A549 (cell line): ENCODE results near the gene PPP1R37. TPM values are rescaled to one million over a fixed set of nuclear protein-coding genes. Genes with fewer than 3 reads are reported as not detected.
A peak's percentile ranks its signal among the peaks of the same experiment; 100 is the strongest.

Experiments
- ATAC-seq, 2 experiments: fragments of 200-7000 bp in 1 of 2; fragments of >200 bp in 1 of 2; cut with Nextera tagmentation in 1 of 2; cut with Tn5 transposase in 1 of 2; 3 replicates each; pipeline versions ENCODE4 v1.8.0 to v1.9.1; 2018 to 2020; ENCODE audit warnings: mild to moderate bottlenecking in 1 of 2, moderate library complexity in 1 of 2
- CTCF ChIA-PET: fragments of 300-600 bp; sonication (Branson Sonifier 250); formaldehyde crosslinking; extraction: SDS; loops from one replicate; lab custom pipeline; 2021; ENCODE audit warnings: antibody characterized with exemption, inconsistent platforms; lab: Yijun Ruan, JAX
- POLR2A ChIA-PET: fragments of 350-600 bp; formaldehyde crosslinking; extraction: SDS; loops from one replicate; lab custom pipeline; 2021; ENCODE audit warnings: antibody characterized with exemption, inconsistent platforms; lab: Yijun Ruan, JAX
- DNase-seq, 2 experiments: peaks; one replicate each; pipeline versions ENCODE4 v3.0.0 to v3.0.0-alpha.2; 2011 to 2016; ENCODE audit warnings: low read depth in 1 of 2, low spot score in 1 of 2
- FAIRE-seq: peaks from 2 replicates; lab custom pipeline; 2011; peaks lifted over from hg19 to GRCh38; lab: Jason Lieb, UNC
- H3K27ac ChIP-seq, 2 experiments: fragments of >200 bp; sonication (Bioruptor Twin); formaldehyde crosslinking; 3 replicates each; pipeline ENCODE4 v1.5.1; 2016 to 2017
- H3K4me1 ChIP-seq: fragments of >200 bp; sonication (Bioruptor Twin); formaldehyde crosslinking; 3 replicates; pipeline ENCODE4 v1.6.1; 2016
- H3K4me2 ChIP-seq: fragments of >200 bp; sonication (Bioruptor Twin); formaldehyde crosslinking; 3 replicates; pipeline ENCODE4 v1.6.1; 2016
- H3K4me3 ChIP-seq: fragments of >200 bp; sonication (Bioruptor Twin); formaldehyde crosslinking; 3 replicates; pipeline ENCODE4 v1.5.1; 2016
- H3K9me3 ChIP-seq: fragments of >200 bp; sonication (Bioruptor Twin); formaldehyde crosslinking; 3 replicates; pipeline ENCODE4 v1.6.1; 2016
- BHLHE40 ChIP-seq: IDR thresholded peaks from 2 replicates; pipeline ENCODE4 v1.6.1; 2012; ENCODE audit warnings: low read depth, low read length, inconsistent platforms
- CEBPB ChIP-seq, 2 experiments: fragments of >200 bp in 1 of 2; sonication (Bioruptor Twin) in 1 of 2; formaldehyde crosslinking in 1 of 2; IDR thresholded peaks; 2 replicates each; pipeline ENCODE4 v1.6.1; 2012 to 2016
- CHD4 ChIP-seq: fragments of 200-600 bp; sonication (generic); IDR thresholded peaks from 2 replicates; pipeline ENCODE4 v1.6.1; 2016; ENCODE audit warnings: antibody characterized with exemption, mild to moderate bottlenecking, borderline replicate concordance
- EP300 ChIP-seq, 2 experiments: fragments of >200 bp; sonication (Bioruptor Twin); formaldehyde crosslinking; IDR thresholded peaks; 2 replicates in 1 of 2; 3 replicates in 1 of 2; pipeline ENCODE4 v1.6.1; 2016 to 2017
- FOSB ChIP-seq: fragments of 250-450 bp; sonication (Bioruptor Pico); IDR thresholded peaks from 2 replicates; pipeline ENCODE4 v1.5.0; 2020; ENCODE audit warnings: mild to moderate bottlenecking, moderate library complexity
- FOSL2 ChIP-seq, 2 experiments: fragments of 450-650 bp in 1 of 2; fragments of >200 bp in 1 of 2; sonication (Bioruptor Twin) in 1 of 2; formaldehyde crosslinking; IDR thresholded peaks; 2 replicates each; pipeline versions ENCODE4 v1.5.0 to v1.6.1; 2016 to 2020; ENCODE audit warnings: mild to moderate bottlenecking in 1 of 2, moderate library complexity in 1 of 2
- GATA3 ChIP-seq: IDR thresholded peaks from 2 replicates; pipeline ENCODE4 v1.6.1; 2012; ENCODE audit warnings: borderline replicate concordance
- HOXB5 ChIP-seq: fragments of 250-450 bp; sonication (Bioruptor Pico); IDR thresholded peaks from 2 replicates; pipeline ENCODE4 v1.5.0; 2020; ENCODE audit warnings: mild to moderate bottlenecking, moderate library complexity
- JUN ChIP-seq, 2 experiments: fragments of >200 bp; sonication (Bioruptor Twin); formaldehyde crosslinking; IDR thresholded peaks; 2 replicates in 1 of 2; 3 replicates in 1 of 2; pipeline ENCODE4 v1.6.1; 2016 to 2017
- KDM1A ChIP-seq: fragments of 200-600 bp; sonication (generic); IDR thresholded peaks from 2 replicates; pipeline ENCODE4 v1.6.1; 2016; ENCODE audit warnings: low read depth, mild to moderate bottlenecking
- MAZ ChIP-seq: fragments of 150-350 bp; IDR thresholded peaks from 2 replicates; pipeline ENCODE4 v1.6.1; 2014; ENCODE audit warnings: antibody characterized with exemption, low read depth, low read length, borderline replicate concordance
- MYC ChIP-seq: IDR thresholded peaks from 2 replicates; pipeline ENCODE4 v1.6.1; 2012; ENCODE audit warnings: mild to moderate bottlenecking, inconsistent platforms, low read length, improper control_type of control experiment, borderline replicate concordance
- NFE2L2 ChIP-seq: fragments of 150-350 bp; conservative IDR thresholded peaks from 2 replicates; pipeline ENCODE4 v1.6.1; 2014; ENCODE audit warnings: low read length
- NR3C1 ChIP-seq: fragments of >200 bp; sonication (Bioruptor Twin); formaldehyde crosslinking; IDR thresholded peaks from 3 replicates; pipeline ENCODE4 v1.6.1; 2017
- RAD21 ChIP-seq, 2 experiments: fragments of >200 bp in 1 of 2; sonication (Bioruptor Twin) in 1 of 2; formaldehyde crosslinking in 1 of 2; IDR thresholded peaks in 1 of 2; conservative IDR thresholded peaks in 1 of 2; 2 replicates in 1 of 2; 3 replicates in 1 of 2; pipeline ENCODE4 v1.6.1; 2012 to 2018; ENCODE audit warnings: inconsistent platforms in 1 of 2
- RCOR1 ChIP-seq: fragments of 150-350 bp; IDR thresholded peaks from 2 replicates; pipeline ENCODE4 v1.6.1; 2014; ENCODE audit warnings: antibody characterized with exemption, low read length, low read depth
- RNF2 ChIP-seq: fragments of 200-600 bp; sonication (generic); IDR thresholded peaks from 2 replicates; pipeline ENCODE4 v1.6.1; 2016; ENCODE audit warnings: low read depth, mild to moderate bottlenecking, antibody characterized with exemption, moderate library complexity, borderline replicate concordance
- SMC3 ChIP-seq: fragments of >200 bp; sonication (Bioruptor Twin); formaldehyde crosslinking; IDR thresholded peaks from 3 replicates; pipeline ENCODE4 v1.6.1; 2018; ENCODE audit warnings: inconsistent platforms
- SREBF2 ChIP-seq: fragments of 450-650 bp; IDR thresholded peaks from 2 replicates; pipeline ENCODE4 v1.6.1; 2014; ENCODE audit warnings: mild to moderate bottlenecking, moderate library complexity
- TP53 ChIP-seq: fragments of 250-450 bp; sonication (Bioruptor Pico); IDR thresholded peaks from 2 replicates; pipeline ENCODE4 v1.5.0; 2021; ENCODE audit warnings: mild to moderate bottlenecking, moderate library complexity
- ZC3H11A ChIP-seq: fragments of 450-650 bp; IDR thresholded peaks from 2 replicates; pipeline ENCODE4 v1.6.1; 2014; ENCODE audit warnings: antibody characterized with exemption, mild to moderate bottlenecking
- ZSCAN20 ChIP-seq: fragments of 250-450 bp; sonication (Bioruptor Pico); IDR thresholded peaks from 2 replicates; pipeline ENCODE4 v1.8.0; 2022; ENCODE audit warnings: mild to moderate bottlenecking, moderate library complexity
- WGBS: methylation state at CpG from one replicate; pipeline ENCODE4 v1.1.6; 2017; ENCODE audit errors: missing lambda C conversion rate; 5-methylcytosine and 5-hydroxymethylcytosine counted together
- polyA plus RNA-seq, 4 experiments: library from polyadenylated mRNA; depleted of rRNA in 3 of 4; stranded (reverse); fragments of >200 nt; fragmentation: RNase III in 1 of 4; extraction: RNeasy Plus Mini Kit Qiagen cat#74134 plus additional on column Dnase treatment in 1 of 4; gene quantifications; 2 replicates in 3 of 4; 3 replicates in 1 of 4; pipeline ENCODE4 v1.2.3, GENCODE V29; 2011 to 2017
- TF ChIP-seq, protein P1 (sequence below): fragments of 250-450 bp; sonication (Bioruptor Pico); IDR thresholded peaks from 2 replicates; pipeline ENCODE4 v1.5.0; 2020; ENCODE audit warnings: low read depth, mild to moderate bottlenecking, moderate library complexity
- TF ChIP-seq, protein P2 (sequence below): fragments of 450-650 bp; IDR thresholded peaks from 2 replicates; pipeline ENCODE4 v1.6.1; 2014; ENCODE audit warnings: antibody characterized with exemption
- TF ChIP-seq, protein P3 (sequence below): fragments of >200 bp; sonication (Bioruptor Twin); formaldehyde crosslinking; IDR thresholded peaks from 2 replicates; pipeline ENCODE4 v1.6.1; 2016
- TF ChIP-seq, protein P4 (sequence below): IDR thresholded peaks from 2 replicates; pipeline ENCODE4 v1.6.1; 2012; ENCODE audit warnings: low read depth, borderline replicate concordance

Gene PPP1R37
- polyA plus RNA-seq, 2 of the 4 experiments (the other 2 are of a cell fraction) = 9.1 to 21.8 TPM

DNA sequence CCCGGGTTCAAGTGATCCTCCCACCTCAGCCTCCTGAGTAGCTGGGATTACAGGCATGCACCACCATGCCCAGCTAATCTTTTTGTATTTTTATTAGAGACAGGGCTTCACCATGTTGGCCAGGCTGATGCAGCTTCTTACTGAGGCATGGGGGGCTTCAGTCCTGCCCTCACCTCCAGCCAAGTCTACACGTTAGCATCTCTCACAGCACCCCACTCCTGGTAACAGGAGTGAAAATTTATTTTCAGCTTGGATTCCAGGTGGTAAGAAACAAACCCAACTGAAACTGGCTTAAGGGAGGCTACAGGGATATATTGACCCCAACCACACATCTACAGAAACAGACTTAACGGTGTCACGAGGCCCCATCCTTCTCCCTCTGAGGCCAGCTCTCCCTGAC, 57.2 kb downstream of the PPP1R37 start:
- TF ChIP-seq, protein P1, sequence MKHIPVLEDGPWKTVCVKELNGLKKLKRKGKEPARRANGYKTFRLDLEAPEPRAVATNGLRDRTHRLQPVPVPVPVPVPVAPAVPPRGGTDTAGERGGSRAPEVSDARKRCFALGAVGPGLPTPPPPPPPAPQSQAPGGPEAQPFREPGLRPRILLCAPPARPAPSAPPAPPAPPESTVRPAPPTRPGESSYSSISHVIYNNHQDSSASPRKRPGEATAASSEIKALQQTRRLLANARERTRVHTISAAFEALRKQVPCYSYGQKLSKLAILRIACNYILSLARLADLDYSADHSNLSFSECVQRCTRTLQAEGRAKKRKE = no peak
- no peak for TF ChIP-seq SREBF2
- CTCF ChIA-PET = interaction anchor here (1.0 to 1.8 kb wide), 9 partner anchors 8 to 91 kb away, joined by 3 to 9 read pairs (median 5); no protein-coding TSS in a partner anchor
- no peak overlapping the region for H3K4me3 ChIP-seq

DNA sequence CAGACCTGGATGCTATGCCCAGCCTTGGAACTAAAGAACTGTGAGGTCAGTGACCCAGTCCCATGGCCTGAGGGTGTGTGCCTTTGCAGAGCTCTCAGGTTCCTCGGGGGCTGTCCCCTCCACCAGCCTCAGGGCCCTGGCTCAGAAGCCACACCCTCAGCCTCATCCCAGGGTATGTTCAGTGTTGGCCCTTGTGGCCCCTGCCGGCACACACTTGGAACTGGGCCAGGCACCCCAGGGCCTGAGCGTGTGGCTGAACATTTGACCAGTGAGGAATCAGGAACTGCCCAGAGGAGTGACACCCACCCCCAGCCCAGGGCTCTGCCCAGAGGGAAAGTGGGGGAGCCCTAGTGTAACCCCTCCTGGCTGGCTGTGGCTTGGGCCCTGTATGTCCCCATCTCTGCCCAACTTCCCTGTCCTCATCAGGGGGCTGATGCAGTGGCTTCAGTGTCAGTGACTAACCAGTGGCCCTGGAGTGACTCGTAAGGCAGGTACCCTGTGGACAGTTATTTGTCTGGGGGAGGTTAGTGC, 57.8 kb downstream of the PPP1R37 start:
- no peak for DNase-seq
- ChIA-PET POLR2A (interaction anchor here (1.0 kb wide), 1 partner anchor 59 kb away, joined by 3 read pairs; no protein-coding TSS in a partner anchor), CTCF (interaction anchor here (1.2 to 1.8 kb wide), 5 partner anchors 9 to 49 kb away, joined by 3 to 9 read pairs (median 5); no protein-coding TSS in a partner anchor)
- ATAC-seq = no peak
- Histone ChIP-seq H3K4me1 (peaks cover 21% of the 10 kb centered on the region; the same call in 2 of the 3 replicates), H3K27ac (peak overlapping the region in 1 of 2 experiments; percentile 26; a peak in 1 of 6 replicates), H3K9me3 (no peaks in the 10 kb centered on the region), H3K4me2 (no peak overlapping the region), H3K4me3 (no peak overlapping the region)
- no peak for TF ChIP-seq ZC3H11A
- TF ChIP-seq SMC3 = no peak
- no peak for TF ChIP-seq FOSB (CRISPR knock-in tag)
- no peak for TF ChIP-seq NR3C1
- no peak for TF ChIP-seq RAD21 (conservative IDR thresholded peaks at IDR 0.05 in 1 of 2, IDR thresholded peaks at IDR 0.05 in 1 of 2)
- FAIRE-seq = no peak
- 58% methylated on average over 4 of the region's 4 CpGs for WGBS

More for the DNA sequence above, 57.2 kb downstream of the PPP1R37 start:
- no peak for ATAC-seq
- no peak for DNase-seq
- no peak for FAIRE-seq
- H3K4me1 ChIP-seq = peaks cover 21% of the 10 kb centered on the region; the same call in 2 of the 3 replicates
- H3K9me3 ChIP-seq = no peaks in the 10 kb centered on the region
- no peak overlapping the region for H3K4me2 ChIP-seq
- POLR2A ChIA-PET = interaction anchor here (0.6 to 1.0 kb wide), 2 partner anchors 31 to 58 kb away, joined by 3 read pairs; no protein-coding TSS in a partner anchor
- H3K27ac ChIP-seq = no peak overlapping the region; a peak in 1 of 6 replicates
- 90% methylated on average over 4 of the region's 4 CpGs for WGBS

DNA sequence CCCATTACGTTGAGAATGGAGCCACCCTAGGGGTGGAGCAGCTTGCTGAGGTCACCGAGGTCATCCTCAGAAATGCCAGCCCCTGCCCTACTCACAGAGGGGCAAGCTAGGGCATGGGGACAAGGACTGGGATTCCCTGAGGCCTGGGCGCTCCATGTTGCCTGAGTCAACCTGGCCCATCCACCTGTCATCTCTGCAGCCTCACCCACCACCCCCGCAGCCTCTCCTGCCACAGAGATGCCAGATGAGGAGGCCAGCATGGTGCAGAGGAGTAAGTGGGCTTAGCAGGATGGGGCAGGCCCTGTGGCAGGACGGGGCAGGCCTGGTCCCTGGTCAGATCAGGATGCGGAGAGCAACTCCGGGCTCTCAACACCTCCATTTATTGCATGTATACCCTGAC, 58.3 kb downstream of the PPP1R37 start:
- 83% methylated on average over 6 of the region's 7 CpGs for whole genome bisulfite sequencing
- Histone ChIP-seq H3K27ac (peak overlapping the region in 1 of 2 experiments; percentile 26; a peak in 1 of 6 replicates), H3K4me2 (no peak overlapping the region), H3K4me3 (no peak overlapping the region), H3K4me1 (peaks cover 21% of the 10 kb centered on the region; the same call in 2 of the 3 replicates), H3K9me3 (no peaks in the 10 kb centered on the region)
- ATAC-seq = no peak
- ChIA-PET CTCF (interaction anchor here (1.0 to 1.8 kb wide), 3 partner anchors 8 to 92 kb away, joined by 3 to 9 read pairs (median 3); no protein-coding TSS in a partner anchor), POLR2A (interaction anchor here (1.0 kb wide), 1 partner anchor 59 kb away, joined by 3 read pairs; no protein-coding TSS in a partner anchor)
- DNase-seq = no peak
- TF ChIP-seq FOSL2 (IDR thresholded peaks at IDR 0.05) (no peak), FOSL2 (CRISPR knock-in tag; IDR thresholded peaks at IDR 0.05) (no peak), ZSCAN20 (CRISPR knock-in tag) (no peak), HOXB5 (CRISPR knock-in tag) (no peak), TP53 (CRISPR knock-in tag) (no peak), KDM1A (no peak), RCOR1 (no peak), GATA3 (no peak), CEBPB (IDR thresholded peaks at IDR 0.05) (no peak)
- no peak for FAIRE-seq

DNA sequence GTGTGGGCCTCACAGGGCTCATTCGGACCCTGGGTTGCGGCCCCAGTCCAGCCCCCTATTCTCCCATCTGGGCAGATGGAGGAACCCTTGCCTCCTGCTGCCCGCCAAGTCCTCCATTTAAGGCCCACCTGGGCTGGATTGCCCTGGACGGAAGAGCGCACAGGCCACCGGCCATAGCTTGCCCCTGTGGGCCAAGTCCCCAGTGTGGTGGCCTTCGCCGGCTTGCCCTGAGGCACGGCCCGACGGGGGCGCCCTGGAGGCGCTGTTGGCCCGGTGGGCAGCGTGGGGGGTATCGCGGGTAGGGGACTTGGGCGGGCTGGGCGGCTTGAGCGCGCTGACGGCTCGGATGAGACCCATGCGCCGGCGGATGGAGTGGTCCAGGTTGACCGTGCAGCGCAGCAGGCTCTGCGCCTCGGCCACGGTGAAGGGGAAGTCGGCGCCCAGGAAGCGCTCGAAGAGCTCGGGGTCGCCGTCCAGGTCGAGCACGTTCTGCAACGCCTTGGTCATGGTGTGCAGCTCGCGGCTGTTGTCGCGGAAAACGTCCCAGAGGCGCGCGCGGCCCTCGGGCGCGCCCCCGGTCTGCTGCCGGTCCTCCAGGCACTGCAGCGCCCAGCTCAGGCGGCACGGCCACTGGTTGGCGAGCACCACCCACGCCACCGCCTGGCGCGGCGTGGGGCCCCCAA, 59.0 kb downstream of the PPP1R37 start:
- H3K4me3 ChIP-seq = no peak overlapping the region
- no peaks in the 10 kb centered on the region for H3K9me3 ChIP-seq
- ChIA-PET CTCF (interaction anchor here (1.0 to 1.5 kb wide), 2 partner anchors 11 to 92 kb away, joined by 3 read pairs; no protein-coding TSS in a partner anchor), POLR2A (no interaction called here)
- H3K4me1 ChIP-seq = peaks cover 21% of the 10 kb centered on the region; the same call in 2 of the 3 replicates
- DNase-seq (no peak), FAIRE-seq (no peak), ATAC-seq (no peak)
- no peak overlapping the region for H3K4me2 ChIP-seq
- peak overlapping the region in 1 of 2 experiments; percentile 26; a peak in 1 of 6 replicates for H3K27ac ChIP-seq
- 95% methylated on average over 47 of the region's 64 CpGs for WGBS
- TF ChIP-seq ZC3H11A (no peak), RNF2 (no peak), TP53 (CRISPR knock-in tag) (no peak), CHD4 (no peak), EP300 (IDR thresholded peaks at IDR 0.05) (no peak), KDM1A (no peak), JUN (IDR thresholded peaks at IDR 0.05) (no peak), NFE2L2 (no peak), MAZ (no peak), GATA3 (no peak), MYC (no peak), BHLHE40 (no peak)
- TF ChIP-seq, protein P2, sequence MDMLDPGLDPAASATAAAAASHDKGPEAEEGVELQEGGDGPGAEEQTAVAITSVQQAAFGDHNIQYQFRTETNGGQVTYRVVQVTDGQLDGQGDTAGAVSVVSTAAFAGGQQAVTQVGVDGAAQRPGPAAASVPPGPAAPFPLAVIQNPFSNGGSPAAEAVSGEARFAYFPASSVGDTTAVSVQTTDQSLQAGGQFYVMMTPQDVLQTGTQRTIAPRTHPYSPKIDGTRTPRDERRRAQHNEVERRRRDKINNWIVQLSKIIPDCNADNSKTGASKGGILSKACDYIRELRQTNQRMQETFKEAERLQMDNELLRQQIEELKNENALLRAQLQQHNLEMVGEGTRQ = no peak
- TF ChIP-seq, protein P3, sequence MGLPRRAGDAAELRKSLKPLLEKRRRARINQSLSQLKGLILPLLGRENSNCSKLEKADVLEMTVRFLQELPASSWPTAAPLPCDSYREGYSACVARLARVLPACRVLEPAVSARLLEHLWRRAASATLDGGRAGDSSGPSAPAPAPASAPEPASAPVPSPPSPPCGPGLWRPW = no peak
- TF ChIP-seq, protein P4, sequence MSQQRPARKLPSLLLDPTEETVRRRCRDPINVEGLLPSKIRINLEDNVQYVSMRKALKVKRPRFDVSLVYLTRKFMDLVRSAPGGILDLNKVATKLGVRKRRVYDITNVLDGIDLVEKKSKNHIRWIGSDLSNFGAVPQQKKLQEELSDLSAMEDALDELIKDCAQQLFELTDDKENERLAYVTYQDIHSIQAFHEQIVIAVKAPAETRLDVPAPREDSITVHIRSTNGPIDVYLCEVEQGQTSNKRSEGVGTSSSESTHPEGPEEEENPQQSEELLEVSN = no peak
